NOMO-1 treated with DMSO at 0.1 percent for 48 hours (cell line): Measurements from ENCODE around the gene CSNK1E.
A peak's percentile ranks its signal among the peaks of the same experiment; 100 is the strongest.

Experiments
- DNase-seq: peaks from one replicate; lab custom pipeline; 2025; ENCODE audit not compliant: unreplicated experiment; lab: John Stamatoyannopoulos, UW

CSNK1E gene

GRCh38 chr22:38282397-38282796, 34.8 kb downstream of the CSNK1E start:
- DNase-seq: no peak

- DNase-seq: peak; percentile 8
Observed at GRCh38 chr22:38276166-38276565, 41.1 kb downstream of the CSNK1E start.

GRCh38 chr22:38273135-38273826, 44.0 kb downstream of the CSNK1E start:
- no peak for DNase-seq

- DNase-seq: peak; percentile 52
Observed at GRCh38 chr22:38272373-38273134, 44.7 kb downstream of the CSNK1E start, which contains the start of gene TMEM184B. TMEM184B (minus strand) TSS chr22:38273010; CDS start chr22:38247961, 25,049 bp downstream.

- no peak for DNase-seq
Observed at GRCh38 chr22:38271927-38272372, 45.3 kb downstream of the CSNK1E start.

GRCh38 chr22:38271101-38271500, 46.1 kb downstream of the CSNK1E start:
- DNase-seq: no peak

- DNase-seq: no peak
Observed at GRCh38 chr22:38270091-38270992, 46.9 kb downstream of the CSNK1E start.

- no peak for DNase-seq
Observed at GRCh38 chr22:38269466-38269865, 47.8 kb downstream of the CSNK1E start.

- no peak for DNase-seq
Observed at GRCh38 chr22:38267086-38267485, 50.1 kb downstream of the CSNK1E start.

- no peak for DNase-seq
Observed at GRCh38 chr22:38266120-38266519, 51.1 kb downstream of the CSNK1E start.

- DNase-seq: no peak
Observed at GRCh38 chr22:38264322-38264843, 52.9 kb downstream of the CSNK1E start.

- peak; percentile 13 for DNase-seq
Observed at GRCh38 chr22:38262051-38262795, 55.0 kb downstream of the CSNK1E start.

GRCh38 chr22:38260761-38261681, 56.2 kb downstream of the CSNK1E start:
- no peak for DNase-seq

- DNase-seq: no peak
Observed at GRCh38 chr22:38259370-38259769, 57.9 kb downstream of the CSNK1E start.

- no peak for DNase-seq
Observed at GRCh38 chr22:38258895-38259294, 58.3 kb downstream of the CSNK1E start.

- DNase-seq: no peak
Observed at GRCh38 chr22:38257650-38258250, 59.5 kb downstream of the CSNK1E start.

GRCh38 chr22:38257181-38257580, 60.1 kb downstream of the CSNK1E start:
- no peak for DNase-seq

GRCh38 chr22:38255697-38256096, 61.5 kb downstream of the CSNK1E start:
- DNase-seq: no peak

- no peak for DNase-seq
Observed at GRCh38 chr22:38251341-38251692, 65.9 kb downstream of the CSNK1E start.
